Measurements from ENCODE around the gene C1QTNF8.

C1QTNF8 gene, protein sequence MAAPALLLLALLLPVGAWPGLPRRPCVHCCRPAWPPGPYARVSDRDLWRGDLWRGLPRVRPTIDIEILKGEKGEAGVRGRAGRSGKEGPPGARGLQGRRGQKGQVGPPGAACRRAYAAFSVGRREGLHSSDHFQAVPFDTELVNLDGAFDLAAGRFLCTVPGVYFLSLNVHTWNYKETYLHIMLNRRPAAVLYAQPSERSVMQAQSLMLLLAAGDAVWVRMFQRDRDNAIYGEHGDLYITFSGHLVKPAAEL

DNA sequence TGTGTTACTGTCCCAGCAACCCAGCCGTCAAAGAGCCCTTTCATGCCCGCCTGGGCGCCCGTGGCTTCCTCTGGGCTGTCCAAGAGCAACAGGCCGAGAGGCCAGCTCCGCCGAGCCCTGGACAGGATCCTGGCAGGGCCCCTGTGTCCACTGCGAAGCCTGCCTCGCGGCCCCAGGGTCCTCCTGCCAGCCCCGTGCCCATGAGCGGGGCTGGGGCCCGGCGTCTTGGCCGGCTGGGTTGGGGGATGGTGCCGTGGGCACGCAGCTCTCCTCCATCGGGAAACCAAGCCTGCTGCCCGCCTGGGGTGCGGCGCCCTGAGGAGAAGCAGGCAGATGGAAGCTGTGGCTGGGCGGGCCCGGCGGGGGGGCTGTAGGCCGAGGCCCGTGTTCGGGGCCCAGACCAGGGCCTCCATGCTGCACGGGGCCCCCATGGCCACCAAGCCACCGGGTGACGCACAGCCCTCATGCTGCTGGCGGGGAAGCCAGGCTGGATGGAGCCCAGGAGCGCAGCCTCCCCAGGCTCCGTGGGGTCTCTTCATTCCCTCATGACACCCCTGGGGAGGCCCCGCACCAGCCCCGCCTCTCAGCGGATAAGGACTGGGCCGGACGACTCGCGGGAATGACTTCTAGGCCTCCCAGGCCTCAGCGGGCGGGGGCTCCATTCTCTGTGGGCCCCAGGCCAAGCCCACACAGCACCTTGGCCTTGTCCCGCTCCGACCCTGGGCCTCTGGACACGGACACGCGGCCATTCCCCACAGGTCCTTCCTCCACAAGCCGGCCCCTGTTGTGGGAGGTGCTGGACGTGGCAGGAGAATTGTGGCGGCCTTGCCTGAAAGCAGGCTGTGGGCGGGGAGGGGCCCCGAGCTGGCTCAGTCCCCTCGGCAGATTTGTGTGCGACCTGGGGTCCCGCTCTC, at the start of gene C1QTNF8:
TSS of gene C1QTNF8 (minus strand) at position 76 of the 914 bp plus-strand sequence. CDS start 1,322 bp downstream, outside the sequence.
- DNase-seq: no peak

- DNase-seq: no peak
Measured at GRCh38 chr16:1145383-1146100, 49.5 kb upstream of the C1QTNF8 start.

GRCh38 chr16:1144476-1145382, 48.7 kb upstream of the C1QTNF8 start:
- DNase-seq: no peak

GRCh38 chr16:1143761-1144450, 47.9 kb upstream of the C1QTNF8 start:
- DNase-seq: no peak

DNA sequence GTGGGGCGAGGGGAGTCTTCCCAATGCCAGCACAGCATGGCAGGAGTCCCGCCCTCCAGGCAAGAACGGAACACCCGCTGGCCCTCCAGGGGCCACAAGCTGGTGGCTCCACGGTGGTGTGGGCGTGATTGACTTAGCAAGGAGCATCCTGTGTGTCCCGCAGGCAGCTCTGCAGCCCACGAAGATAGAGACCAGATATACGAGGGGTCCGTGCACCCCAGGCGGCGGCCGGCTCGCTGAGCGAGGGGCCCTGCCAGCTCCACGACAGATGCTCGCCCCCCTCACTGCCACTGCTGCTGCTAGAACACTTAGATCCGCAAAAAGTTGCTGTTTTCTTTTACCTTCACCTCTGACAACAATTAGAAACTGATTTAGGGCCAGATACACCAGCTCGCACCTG, 46.9 kb upstream of the C1QTNF8 start:
- DNase-seq: no peak

DNA sequence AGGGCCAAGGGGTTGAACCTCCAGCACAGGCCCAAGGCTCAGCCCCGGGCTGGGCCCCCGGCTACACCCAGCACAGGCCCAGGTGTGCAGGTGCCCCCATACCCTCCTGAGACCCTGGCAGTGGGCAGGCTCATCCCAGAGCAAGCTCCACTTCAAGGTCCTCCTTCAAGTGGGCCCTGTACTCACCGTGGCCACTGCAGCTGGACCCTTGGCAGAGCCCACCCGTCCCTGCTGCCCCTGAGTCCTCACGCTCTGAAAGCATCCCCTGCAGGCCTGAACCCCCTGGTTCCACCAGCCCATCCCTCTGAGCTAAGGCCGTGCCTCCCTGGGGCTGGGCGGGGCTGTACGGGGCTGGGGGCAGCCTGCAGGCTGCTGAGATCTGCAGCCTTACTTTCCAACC, 45.7 kb upstream of the C1QTNF8 start:
- no peak for DNase-seq

DNA sequence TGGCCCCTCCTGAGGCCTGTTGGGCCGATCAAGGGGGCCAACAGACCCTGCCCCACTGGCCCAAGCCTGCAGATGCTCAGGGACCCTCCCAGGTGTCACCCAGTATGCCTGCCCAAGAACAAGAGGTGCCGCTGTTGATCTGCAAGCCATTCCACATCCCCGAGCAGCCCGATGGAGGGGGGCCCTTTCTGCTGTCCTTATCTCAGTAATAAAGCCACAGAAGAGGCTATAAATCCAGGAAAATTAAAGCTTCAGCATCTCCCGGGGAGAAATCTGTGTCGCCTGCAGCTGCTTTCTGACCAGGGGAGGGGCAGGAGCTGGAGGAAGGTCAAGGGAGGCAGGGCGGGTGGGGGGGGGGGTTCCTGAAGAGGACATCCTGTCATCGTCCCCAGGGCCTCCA, 45.1 kb upstream of the C1QTNF8 start:
- DNase-seq: no peak

- no peak for DNase-seq
Measured at GRCh38 chr16:1140582-1141162, 44.6 kb upstream of the C1QTNF8 start.

DNA sequence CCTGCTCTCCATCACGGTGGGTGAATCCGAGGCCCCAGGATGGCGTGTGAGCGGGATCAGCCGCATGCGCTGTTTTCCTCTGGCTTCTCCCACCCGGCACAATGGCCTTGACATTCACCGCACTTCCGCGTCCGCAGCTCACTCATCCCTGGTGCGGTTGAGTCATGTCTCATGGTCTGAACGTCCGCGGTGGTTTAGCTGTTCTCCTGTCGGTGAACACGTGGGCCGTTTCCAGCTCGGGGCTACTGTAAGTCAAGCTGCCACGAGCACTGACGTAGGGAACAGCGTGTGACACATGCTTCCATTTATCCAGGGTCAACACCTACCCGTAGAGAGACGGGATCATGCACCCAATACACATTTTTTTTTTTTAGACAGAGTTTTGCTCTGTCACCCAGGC, 41.6 kb upstream of the C1QTNF8 start:
- DNase-seq: no peak

GRCh38 chr16:1135459-1135825, 39.4 kb upstream of the C1QTNF8 start:
- DNase-seq: no peak

- DNase-seq: no peak
Measured at GRCh38 chr16:1134776-1135458, 38.9 kb upstream of the C1QTNF8 start.

- DNase-seq: no peak
Measured at GRCh38 chr16:1133810-1134520, 37.9 kb upstream of the C1QTNF8 start.

DNA sequence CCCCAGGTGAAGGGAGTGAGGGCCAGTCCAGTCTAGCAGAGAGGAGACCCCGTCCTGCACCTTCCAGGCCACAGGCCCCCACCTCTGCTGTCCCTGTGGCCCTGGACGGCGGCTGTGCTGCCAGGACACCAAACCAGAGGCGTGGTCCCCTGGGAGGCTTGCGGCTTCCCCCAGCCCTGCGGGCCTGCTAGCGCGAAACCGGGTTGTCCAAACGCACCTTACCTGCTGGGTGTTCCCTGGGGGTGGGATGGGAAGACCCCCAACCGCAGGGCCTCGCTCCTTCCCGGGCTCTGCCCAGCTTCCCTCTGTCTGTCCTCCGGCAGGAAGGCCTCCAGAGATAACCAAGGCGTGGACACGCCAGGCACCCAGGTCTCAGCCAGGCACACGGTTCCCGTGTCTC, 37.2 kb upstream of the C1QTNF8 start:
- no peak for DNase-seq

DNA sequence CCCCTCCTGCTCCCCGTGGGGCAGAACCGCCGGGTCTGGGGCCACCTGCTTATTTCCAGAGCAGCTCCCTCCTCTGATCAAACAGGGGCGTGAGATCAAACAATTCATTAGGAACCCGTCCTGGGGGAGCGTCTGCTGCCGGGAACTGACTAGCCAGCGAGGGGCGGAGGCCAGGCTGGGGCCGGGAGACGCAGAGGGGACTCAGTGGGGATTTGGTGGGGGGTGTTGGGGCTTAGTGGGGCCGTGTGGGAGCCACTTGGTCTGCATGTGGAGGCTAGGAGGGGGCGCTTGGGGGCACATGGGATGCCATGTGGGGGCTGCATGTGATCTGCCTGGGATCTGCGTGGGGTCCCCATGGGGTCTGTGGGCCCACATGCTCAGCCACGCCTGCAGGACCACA, 36.4 kb upstream of the C1QTNF8 start:
- DNase-seq: no peak

DNA sequence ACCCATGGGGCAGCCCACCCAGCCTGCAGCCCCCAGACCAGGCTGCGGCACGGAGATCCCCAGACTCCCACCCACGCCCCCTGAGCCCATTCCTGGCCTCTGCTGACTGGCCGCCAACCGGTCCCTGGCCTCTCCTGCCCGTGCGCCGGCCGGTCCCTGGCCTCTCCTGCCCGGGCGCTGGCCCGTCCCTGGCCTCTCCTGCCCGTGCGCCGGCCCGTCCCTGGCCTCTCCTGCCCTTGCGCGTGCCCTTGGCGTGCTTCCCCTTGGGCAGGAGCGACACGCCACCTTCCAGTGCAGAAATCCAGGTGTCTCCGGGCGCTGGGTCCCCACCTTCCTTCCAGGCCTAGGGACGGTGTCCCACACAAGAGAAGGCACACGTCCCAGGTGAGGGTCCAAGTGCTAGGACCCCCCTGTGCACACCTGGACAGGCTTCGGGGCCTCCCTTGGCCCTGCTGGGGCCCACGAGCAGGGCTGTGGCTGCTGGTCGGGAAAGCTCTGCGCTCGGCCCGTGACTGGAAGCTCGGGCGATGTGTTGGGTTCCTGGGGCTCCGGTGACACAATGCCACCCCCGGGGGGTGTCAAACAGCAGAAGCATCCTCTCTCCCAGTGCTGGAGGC, 35.4 kb upstream of the C1QTNF8 start:
- DNase-seq: no peak

- no peak for DNase-seq
Measured at GRCh38 chr16:1130382-1130781, 34.3 kb upstream of the C1QTNF8 start.

GRCh38 chr16:1129106-1129960, 33.3 kb upstream of the C1QTNF8 start:
- DNase-seq: no peak

- no peak for DNase-seq
Measured at GRCh38 chr16:1127971-1128715, 32.1 kb upstream of the C1QTNF8 start.

All from activated naive CD4-positive, alpha-beta T cell (primary cell).